SK-N-DZ (cell line): ENCODE measurements around the gene TLR9. TPM values are rescaled to one million over a fixed set of nuclear protein-coding genes. Genes with fewer than 3 reads are reported as not detected.
"Not testable (repeated sequence)": the region's sequence is repeated elsewhere in the genome, so short reads cannot be mapped to it uniquely, and the experiment has no call there.

ENCODE experiments used
- DNase-seq: peaks from one replicate; pipeline ENCODE4 v3.0.0-alpha.2; 2015; ENCODE audit warnings: low spot score
- polyA plus RNA-seq, 2 experiments: library from polyadenylated mRNA; depleted of rRNA; stranded (reverse); fragments of >200 nt; gene quantifications; 2 replicates each; pipeline ENCODE4 v1.2.3, GENCODE V29; 2014

TLR9 gene
- polyA plus RNA-seq (2014; cell fraction: cytosol; rRNA removed), result not detected in 2 replicates
- not detected in 2 replicates for polyA plus RNA-seq (2014; cell fraction: nucleus; rRNA removed)

- no peak for DNase-seq
Observed at GRCh38 chr3:52225452-52226228, at the start of gene TLR9. Gene TLR9, minus strand, starts transcription at chr3:52225645. Its CDS starts 116 bp downstream, at chr3:52225529.

GRCh38 chr3:52274781-52275180 lies 49.3 kb upstream of the TLR9 start:
- DNase-seq, result not testable (repeated sequence)

GRCh38 chr3:52272831-52273230 lies 47.4 kb upstream of the TLR9 start:
- DNase-seq, result no peak

- not testable (repeated sequence) for DNase-seq
Observed at GRCh38 chr3:52272172-52272571, 46.7 kb upstream of the TLR9 start.

- DNase-seq, result no peak
Observed at GRCh38 chr3:52270252-52270754, 44.9 kb upstream of the TLR9 start.

GRCh38 chr3:52269776-52270175 lies 44.3 kb upstream of the TLR9 start:
- no peak for DNase-seq

- no peak for DNase-seq
Observed at GRCh38 chr3:52268036-52268435, 42.6 kb upstream of the TLR9 start.

- DNase-seq, result no peak
Observed at GRCh38 chr3:52265387-52265786, 39.9 kb upstream of the TLR9 start.

GRCh38 chr3:52262447-52262846 lies 37.0 kb upstream of the TLR9 start:
- no peak for DNase-seq

GRCh38 chr3:52259448-52259847 lies 34.0 kb upstream of the TLR9 start:
- DNase-seq, result no peak

- DNase-seq, result no peak
Observed at GRCh38 chr3:52259035-52259434, 33.6 kb upstream of the TLR9 start.

- DNase-seq, result no peak
Observed at GRCh38 chr3:52257911-52258310, 32.5 kb upstream of the TLR9 start.

GRCh38 chr3:52256622-52257021 lies 31.2 kb upstream of the TLR9 start:
- DNase-seq, result no peak

GRCh38 chr3:52256159-52256558 lies 30.7 kb upstream of the TLR9 start:
- DNase-seq, result no peak

GRCh38 chr3:52254608-52255007 lies 29.2 kb upstream of the TLR9 start:
- DNase-seq, result no peak

GRCh38 chr3:52253314-52254304 lies 28.2 kb upstream of the TLR9 start:
- no peak for DNase-seq

- no peak for DNase-seq
Observed at GRCh38 chr3:52250122-52250521, 24.7 kb upstream of the TLR9 start.

GRCh38 chr3:52249683-52250082 lies 24.2 kb upstream of the TLR9 start:
- DNase-seq, result no peak

GRCh38 chr3:52248816-52249547 lies 23.5 kb upstream of the TLR9 start:
- DNase-seq, result peak; percentile 67

GRCh38 chr3:52248165-52248541 lies 22.7 kb upstream of the TLR9 start:
- no peak for DNase-seq

GRCh38 chr3:52247409-52248164 lies 22.1 kb upstream of the TLR9 start:
- DNase-seq, result no peak
